NCI-H510A treated with DMSO at 0.1 percent for 48 hours (cell line): ENCODE data around the gene MAST4.

Experiments used
- DNase-seq: peaks from one replicate; lab custom pipeline; 2025; lab: John Stamatoyannopoulos, UW

Gene MAST4

GRCh38 chr5:66874004-66874403, 277.8 kb downstream of the MAST4 start:
- no peak for DNase-seq

- DNase-seq, result no peak
Observed at GRCh38 chr5:66875315-66875714, 279.1 kb downstream of the MAST4 start.

GRCh38 chr5:66876266-66876807, 280.1 kb downstream of the MAST4 start:
- no peak for DNase-seq

DNA sequence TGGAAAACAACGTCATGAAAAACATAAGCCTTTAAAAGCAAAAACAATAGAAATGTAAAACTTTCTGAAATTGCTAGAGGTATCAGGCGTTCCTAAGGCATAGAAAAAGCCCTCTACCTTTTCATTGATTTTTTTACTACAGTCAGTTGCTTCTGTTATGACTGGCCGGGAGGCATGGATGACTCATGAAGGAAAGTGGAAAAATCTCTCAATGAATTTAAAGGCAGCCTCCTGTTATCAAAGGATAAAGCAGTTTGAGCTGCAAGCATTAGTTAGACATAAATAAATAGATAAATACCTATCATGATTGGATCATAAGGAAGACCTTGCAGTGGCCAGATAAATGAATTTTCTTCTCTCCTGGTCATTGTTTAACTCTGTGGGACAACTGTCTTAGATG, 281.6 kb downstream of the MAST4 start:
- no peak for DNase-seq

GRCh38 chr5:66880401-66880800, 284.2 kb downstream of the MAST4 start:
- DNase-seq, result no peak

DNA sequence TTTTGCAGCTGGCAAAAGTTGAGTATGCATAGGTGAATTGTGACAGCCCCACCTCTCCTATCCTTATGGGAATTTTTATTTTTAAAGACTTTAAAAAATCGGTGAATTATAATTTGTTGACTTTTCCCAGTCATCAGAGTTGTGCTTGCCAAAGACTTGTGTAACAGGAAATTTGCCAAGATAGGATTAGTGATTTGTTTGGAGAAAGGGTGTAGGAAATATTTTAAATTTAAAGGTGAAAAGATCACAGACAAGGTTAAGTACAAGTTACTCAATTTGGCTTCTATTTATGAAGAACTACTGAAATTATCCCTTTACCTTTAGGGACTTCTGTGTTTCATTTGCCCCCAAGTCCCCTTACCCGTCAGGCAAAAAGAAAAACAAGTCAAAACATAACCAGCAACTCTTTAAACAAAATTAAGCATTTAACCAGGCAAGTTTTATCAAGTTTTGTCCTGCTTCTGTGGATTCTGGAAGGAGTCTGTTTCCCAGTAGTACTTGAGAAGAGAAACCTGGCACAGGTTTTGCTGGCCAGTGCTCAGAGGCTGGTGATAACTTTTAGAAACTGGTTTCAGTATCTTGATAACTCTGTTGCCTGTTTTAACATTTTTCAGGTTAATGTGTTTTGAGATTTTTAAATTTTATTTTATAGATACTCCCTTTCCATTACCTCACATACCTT, 285.4 kb downstream of the MAST4 start:
- DNase-seq, result no peak

DNA sequence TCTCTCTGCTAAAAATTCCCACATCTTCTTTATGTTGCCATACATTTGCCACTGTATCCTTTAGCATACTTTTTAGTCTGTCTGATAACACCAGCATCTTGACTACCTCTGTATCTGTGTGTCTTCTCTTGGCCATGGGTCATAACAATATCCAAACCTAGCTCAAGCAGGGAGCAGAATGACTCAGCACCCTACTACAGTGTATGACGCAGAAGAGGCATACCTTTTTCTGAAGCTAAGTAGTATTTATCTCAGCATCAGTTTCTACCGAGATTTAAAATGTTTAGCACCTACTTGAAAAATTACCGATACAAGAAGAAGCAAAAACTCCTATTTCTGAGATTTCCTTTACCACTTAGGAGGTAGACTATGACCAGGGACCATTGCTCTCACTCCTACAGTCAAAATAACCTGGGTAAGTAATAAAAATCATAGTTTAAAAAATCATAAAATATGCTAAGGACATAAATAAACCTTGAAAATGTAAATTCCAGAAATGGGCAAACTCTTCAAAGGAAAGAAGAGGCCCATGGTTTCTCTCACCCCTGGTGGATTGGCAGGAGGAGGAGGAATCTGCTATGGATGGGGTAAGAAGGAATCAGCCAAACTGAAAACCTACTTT, 286.5 kb downstream of the MAST4 start:
- no peak for DNase-seq

DNA sequence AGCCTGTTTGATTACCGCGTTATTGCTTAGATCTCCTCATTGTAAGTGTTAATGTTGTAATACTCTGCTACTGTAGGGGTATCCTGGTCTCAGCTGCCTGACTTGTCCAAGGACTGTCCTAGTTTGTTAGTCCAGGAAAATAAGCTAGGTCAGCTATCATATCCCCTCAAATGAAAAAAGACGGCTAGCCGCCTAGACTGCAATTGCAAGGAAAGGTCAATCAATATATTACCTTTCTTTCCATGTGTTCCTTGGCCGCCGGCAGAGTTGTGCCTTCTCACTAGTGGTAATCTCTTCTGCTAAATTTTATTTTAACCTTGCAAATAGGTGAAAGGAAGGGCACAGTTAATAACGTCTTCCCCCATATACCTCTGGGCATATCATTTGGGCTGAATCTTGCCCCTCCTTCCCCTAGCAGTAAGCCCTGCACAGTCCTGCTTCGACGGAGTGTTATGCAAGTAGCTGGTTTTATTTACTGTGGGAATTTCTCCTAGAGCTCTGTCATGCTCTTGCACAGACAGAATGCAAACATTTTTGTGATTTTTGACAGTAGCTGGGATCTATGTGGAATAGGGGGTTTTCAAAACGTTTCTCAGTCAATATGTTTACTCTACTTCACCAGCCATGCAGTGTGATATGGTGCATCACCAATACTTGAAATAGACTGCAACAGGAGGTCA, 288.5 kb downstream of the MAST4 start:
- DNase-seq, result no peak

DNA sequence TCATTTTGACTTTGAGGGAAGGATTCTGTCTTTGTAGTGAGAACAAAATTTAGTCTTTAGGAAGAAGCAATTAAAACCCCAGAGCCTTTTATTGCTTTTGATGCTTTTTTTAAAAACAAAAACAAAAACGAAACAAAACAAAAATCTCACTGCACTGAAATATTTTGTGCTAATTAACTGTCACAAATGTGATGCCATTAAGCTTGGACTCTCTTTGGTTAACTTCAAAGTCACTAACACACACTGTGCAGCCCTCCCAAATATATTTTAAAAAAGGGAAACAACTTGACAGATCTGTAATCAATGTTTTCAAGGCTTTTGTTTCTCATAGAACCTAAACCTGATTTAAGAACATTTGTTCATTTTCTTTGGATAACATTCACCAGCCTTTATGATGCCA, 290.7 kb downstream of the MAST4 start:
- no peak for DNase-seq

GRCh38 chr5:66888613-66889012, 292.4 kb downstream of the MAST4 start:
- DNase-seq, result no peak

DNA sequence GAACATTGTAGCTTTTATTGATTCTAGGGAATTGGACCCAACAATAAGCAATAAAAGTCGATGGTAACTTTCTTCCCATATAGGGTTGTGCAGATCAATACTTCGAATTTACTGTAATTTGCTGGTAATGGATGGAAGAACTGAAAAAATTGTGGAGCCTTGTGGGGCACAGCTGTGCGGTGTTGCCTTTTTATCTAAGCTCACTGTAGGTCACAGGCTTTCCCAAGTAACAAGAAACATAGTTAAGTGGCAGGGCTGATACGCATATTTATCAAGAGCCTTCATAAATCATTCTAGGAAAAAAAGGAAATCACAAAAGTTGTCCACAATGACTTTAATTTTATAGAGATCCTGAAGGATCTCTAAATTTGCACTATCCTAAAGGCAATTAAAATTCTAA, 292.9 kb downstream of the MAST4 start:
- no peak for DNase-seq

DNA sequence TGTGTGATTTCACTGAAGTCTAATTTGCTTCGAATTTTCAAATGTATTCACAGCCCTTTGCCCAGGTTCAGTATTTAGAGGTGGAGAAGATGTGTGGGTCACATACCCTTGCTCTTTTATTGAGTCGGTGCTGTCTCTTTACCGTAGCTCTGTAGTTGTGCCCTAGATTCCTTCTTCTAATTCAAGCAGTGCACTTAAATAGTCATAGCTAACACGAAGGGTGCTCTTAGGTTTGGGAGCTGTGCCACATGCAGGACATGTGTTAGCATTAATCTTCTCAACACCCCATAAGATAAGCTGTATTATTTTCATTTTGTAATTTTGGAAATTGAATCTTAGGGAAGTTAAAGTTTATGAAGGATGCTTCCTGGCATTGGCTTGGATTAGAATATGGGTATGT, 293.3 kb downstream of the MAST4 start:
- DNase-seq, result no peak

DNA sequence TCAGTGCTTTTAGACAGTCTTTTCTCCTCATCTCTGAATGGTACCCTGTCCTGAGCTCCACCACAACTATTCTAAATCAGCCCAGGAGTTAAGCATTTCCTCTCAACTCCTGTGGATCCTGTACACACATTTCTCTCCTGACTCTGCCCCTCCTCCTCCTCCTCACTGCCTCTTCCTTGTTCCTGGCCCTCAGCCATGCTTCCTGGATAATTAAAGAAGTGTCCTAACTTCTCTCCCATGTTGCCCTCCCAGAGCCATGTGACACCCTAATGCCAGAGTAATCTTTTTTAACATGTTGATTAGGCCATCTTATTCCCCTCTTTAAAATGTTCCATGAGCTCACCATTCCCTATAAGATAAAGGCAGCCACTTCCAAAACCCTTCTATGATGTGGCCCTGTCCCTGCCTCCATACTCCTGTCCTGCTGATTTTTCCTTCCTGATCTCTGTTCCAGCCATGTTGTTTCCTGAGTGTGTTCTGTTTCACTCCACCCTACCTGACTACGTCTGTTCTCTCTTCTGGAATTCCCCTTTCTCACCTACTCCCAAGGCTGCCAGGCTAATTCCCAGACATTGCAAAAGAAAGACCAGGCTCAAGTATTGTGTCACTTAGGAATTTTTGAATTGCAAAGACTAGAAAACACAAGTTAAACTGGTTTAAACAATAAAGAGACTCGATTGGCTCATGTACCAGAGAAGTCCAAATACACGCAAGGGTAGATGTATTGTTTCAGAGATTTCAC, 295.2 kb downstream of the MAST4 start:
- DNase-seq, result no peak

DNA sequence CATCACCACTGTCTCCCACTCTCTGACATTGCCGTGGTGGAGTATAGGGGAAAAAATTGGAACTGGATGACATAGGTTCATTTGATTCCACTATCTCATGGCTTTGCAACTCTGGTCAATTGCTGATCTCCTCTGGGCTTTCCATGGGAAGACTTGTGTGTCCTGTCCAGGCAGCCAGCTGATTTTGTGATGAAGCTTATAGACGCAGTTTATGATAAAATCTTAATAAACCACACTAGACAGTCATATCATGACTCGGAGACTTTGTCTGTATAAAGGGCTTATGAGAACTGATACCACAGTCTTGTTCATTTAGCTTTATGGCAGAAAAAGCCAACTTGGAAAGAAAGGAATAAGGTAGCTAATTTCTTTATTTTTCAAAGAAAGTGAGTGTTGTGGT, 296.5 kb downstream of the MAST4 start:
- no peak for DNase-seq

- DNase-seq, result no peak
Observed at GRCh38 chr5:66894480-66895240, 298.5 kb downstream of the MAST4 start.

DNA sequence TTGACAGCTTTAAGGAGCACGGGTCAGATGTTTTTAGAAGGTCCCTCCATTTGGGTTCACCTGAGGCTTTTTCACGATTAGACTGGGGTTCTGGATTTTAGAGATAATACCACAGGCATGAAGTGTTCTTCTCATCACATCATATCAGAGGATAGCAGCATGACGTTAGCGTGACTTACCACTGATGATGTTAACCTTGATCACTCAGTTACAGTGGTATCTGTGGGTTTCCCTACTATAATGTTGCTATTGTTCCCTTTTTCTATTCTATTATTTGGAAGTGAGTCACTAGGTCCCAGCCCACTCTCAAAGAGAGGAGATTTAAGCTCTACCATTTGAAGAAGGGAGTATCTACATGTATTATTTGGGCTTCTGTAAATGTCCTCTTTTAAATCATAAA, 300.0 kb downstream of the MAST4 start:
- DNase-seq, result no peak

- DNase-seq, result no peak
Observed at GRCh38 chr5:66897356-66897755, 301.2 kb downstream of the MAST4 start.

DNA sequence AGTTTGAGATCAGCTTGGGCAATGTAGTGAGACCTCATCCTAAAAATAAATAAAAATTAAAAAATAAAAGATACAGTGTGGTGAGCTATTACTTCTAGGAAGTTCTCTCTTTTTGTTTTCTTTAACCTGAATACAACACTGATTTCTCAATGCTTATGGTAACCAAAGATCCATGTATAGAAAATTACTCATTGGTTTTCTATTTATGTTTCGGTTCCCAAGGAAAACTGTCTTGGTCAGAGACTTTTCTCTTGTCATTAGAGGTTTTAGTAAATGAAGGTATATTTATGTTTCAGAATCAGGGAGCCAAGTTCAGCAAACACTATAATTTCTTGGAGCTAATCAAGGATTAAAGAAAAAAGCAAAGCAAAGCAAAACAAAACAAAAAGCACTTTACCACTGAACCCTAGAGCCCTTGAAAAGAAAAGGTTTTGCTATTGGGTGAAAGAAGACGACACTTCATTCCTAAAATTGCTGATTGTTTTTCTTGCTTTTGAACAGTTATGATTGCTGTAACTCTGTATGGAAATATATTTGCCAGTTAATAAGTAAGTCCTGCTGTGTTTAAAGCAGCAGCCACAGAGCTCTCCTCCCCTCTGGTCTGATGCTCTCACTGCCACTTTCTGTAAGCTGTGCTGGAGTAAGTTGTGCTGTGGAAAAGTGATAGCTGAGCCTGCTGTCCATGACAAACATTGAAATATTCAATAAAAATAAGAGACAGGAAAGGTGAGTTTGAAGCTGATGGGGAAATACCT, 302.2 kb downstream of the MAST4 start:
- DNase-seq, result no peak

- DNase-seq, result no peak
Observed at GRCh38 chr5:66903218-66903617, 307.0 kb downstream of the MAST4 start.

DNA sequence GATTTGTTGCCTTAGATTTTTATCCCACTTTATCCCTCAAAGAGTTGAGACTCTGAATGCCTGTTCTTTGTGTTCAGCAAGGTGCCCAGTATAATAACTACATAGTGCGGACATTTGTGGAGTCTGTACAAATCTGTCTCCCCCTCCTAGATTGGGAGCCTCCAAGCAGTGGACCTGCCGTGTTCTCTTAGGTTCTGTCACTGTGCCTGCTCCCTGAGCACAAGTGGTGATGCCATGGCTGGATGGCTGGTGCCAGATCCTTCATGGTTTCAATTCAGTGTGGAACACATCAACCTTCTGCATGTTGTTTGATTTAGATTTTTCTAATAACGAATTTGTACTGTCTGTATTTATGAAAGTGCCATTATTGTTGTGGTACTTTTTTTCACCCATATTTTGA, 307.5 kb downstream of the MAST4 start:
- DNase-seq, result no peak

GRCh38 chr5:66904189-66904588, 308.0 kb downstream of the MAST4 start:
- DNase-seq, result no peak
